Adrenal gland (tissue), 12 donors: ENCODE data around the gene KCNH8. TPM values are rescaled to one million over a fixed set of nuclear protein-coding genes. Genes with fewer than 3 reads are reported as not detected.

Experiments
- DNase-seq, 7 donors: peaks; one replicate each; pipeline ENCODE4 v3.0.0-alpha.2; 2019 to 2020
- H3K27ac ChIP-seq, 5 donors: fragments of 200-600 bp; sonication (generic) in 4 of 5; 1 replicate in 3 of 5; 2 replicates in 2 of 5; pipeline versions ENCODE4 v1.5.1 to v1.8.0; 2016 to 2020; ENCODE audit warnings: mild to moderate bottlenecking in 1 of 5
- H3K27me3 ChIP-seq: fragments of 200-600 bp; 2 replicates; pipeline ENCODE4 v1.8.0; 2021
- H3K36me3 ChIP-seq, 2 donors: fragments of 200-600 bp; replicated peaks in 1 of 2; 1 replicate in 1 of 2; 2 replicates in 1 of 2; pipeline versions ENCODE4 v1.5.1 to v1.8.0; 2018 to 2022
- H3K4me1 ChIP-seq, 2 donors: fragments of 200-600 bp; replicated peaks in 1 of 2; 1 replicate in 1 of 2; 2 replicates in 1 of 2; pipeline versions ENCODE4 v1.5.1 to v1.8.0; 2018 to 2021
- H3K4me3 ChIP-seq, 4 donors: fragments of 200-600 bp; sonication (generic) in 3 of 4; one replicate each; pipeline ENCODE4 v1.5.1; 2016 to 2018
- H3K9me3 ChIP-seq, 3 donors: fragments of 200-600 bp; sonication (generic) in 1 of 3; replicated peaks in 1 of 3; 1 replicate in 2 of 3; 2 replicates in 1 of 3; pipeline versions ENCODE4 v1.5.1 to v1.8.0; 2016 to 2021
- CTCF ChIP-seq, 6 experiments: fragments of 450-650 bp in 4 of 6; fragments of 200-600 bp in 2 of 6; sonication (generic) in 1 of 6; IDR thresholded peaks; 1 replicate in 5 of 6; 2 replicates in 1 of 6; pipeline versions ENCODE4 v1.5.1 to v1.8.0; 2016 to 2021; ENCODE audit warnings: antibody characterized with exemption in 6 of 6, mild to moderate bottlenecking in 2 of 6, moderate library complexity in 1 of 6
- POLR2A ChIP-seq, 2 donors: fragments of 450-650 bp; IDR thresholded peaks; one replicate each; pipeline ENCODE4 v1.6.1; 2017; ENCODE audit warnings: antibody characterized with exemption in 2 of 2, mild to moderate bottlenecking in 2 of 2, moderate library complexity in 1 of 2
- WGBS, 4 donors: extraction: QIAGEN DNeasy Blood & Tissue Kit in 2 of 4; methylation state at CpG; one replicate each; pipeline versions ENCODE4 v1.1.5 to v1.1.7; 2013 to 2017; 5-methylcytosine and 5-hydroxymethylcytosine counted together
- intact Hi-C, 2 donors: fragments of 100-400 bp; cut with DNase I; formaldehyde crosslinking; loops; one replicate each; pipeline versions ENCODE4 v1.14.1 to v1.15.0; 2022 to 2023
- polyA plus RNA-seq, 3 donors: library from polyadenylated mRNA; stranded (reverse); fragments of 200-250 nt in 2 of 3; fragments of 350-450 nt in 1 of 3; fragmentation: Illumina TruSeq in 1 of 3; extraction: RNeasy Lipid Tissue Mini Kit (QIAGEN cat#74804) in 1 of 3; gene quantifications; one replicate each; pipeline ENCODE4 v1.2.3, GENCODE V29; 2013 to 2014
- total RNA-seq, 9 donors: library from RNA; depleted of rRNA in 4 of 9; stranded (reverse); fragments of >200 nt in 4 of 9; fragments of 120-200 nt in 1 of 9; fragmentation: NEBNext Ultra II Directional in 1 of 9; extraction: Animal tissue kit (Norgen Biotek cat#: 25700) in 1 of 9; gene quantifications; one replicate each; pipeline versions ENCODE4 v1.1.0 to v1.2.4, GENCODE V29; 2013 to 2023
- donor health status: healthy with polysubstance abuse.
- donor health status: Bipolar disorder and iron deficiency.
- donor health status: DM: yes; HTN: yes; CAD: no.
- donor health status: DM: no; HTN: no; CAD: no.
- donor health status: DM: no; HTN: no; CAD: no.
- donor health status: DM: yes; HTN: yes; CAD: no.

KCNH8 gene
- total and polyA plus RNA-seq, 12 donors, result 0.27 to 7.6 (median 2.1) TPM

DNA sequence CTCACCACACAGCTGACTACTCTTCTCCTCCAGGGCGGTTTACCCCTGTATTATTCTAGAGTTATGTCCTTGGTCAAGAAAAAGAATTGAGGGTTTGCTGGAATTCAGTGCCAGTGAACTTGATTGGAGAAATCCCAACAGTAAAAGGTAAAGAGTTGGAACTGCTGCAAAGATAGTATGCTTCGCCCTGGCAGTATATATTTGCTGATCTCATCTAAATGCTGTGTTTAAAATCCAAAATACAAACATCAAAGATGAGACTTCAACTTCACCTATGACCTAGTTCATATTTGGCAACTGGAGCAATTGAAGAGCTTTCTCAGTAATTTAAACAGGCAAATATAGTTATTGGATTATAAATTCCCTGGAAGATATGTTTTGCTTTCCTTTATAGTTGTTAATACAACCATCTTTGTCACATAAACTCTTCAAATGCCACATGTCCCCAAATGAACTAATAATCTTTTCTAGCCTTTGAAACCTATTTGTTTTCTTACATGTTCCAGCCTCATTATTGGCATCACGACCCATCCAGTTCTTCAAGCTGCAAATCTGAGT is 6.5 kb downstream of the KCNH8 start:
- no peak overlapping the region for H3K27ac ChIP-seq
- H3K4me1 ChIP-seq, result peaks cover 0 to 4% of the 10 kb centered on the region in 2 donors
- H3K36me3 ChIP-seq, result no peaks in the 10 kb centered on the region
- H3K27me3 ChIP-seq, result no peaks in the 10 kb centered on the region
- no peak for TF ChIP-seq CTCF (IDR thresholded peaks at IDR 0.05)
- DNase-seq, result no peak
- WGBS, 4 donors, result 54 to 68% (median 57%) methylated on average over 3 of the region's 3 CpGs
- H3K9me3 ChIP-seq, result no peaks in the 10 kb centered on the region
- no peak overlapping the region for H3K4me3 ChIP-seq
- intact Hi-C loops, result no loop called here

- Histone ChIP-seq H3K4me1 (peaks cover 0 to 4% of the 10 kb centered on the region in 2 donors), H3K9me3 (no peaks in the 10 kb centered on the region), H3K27ac (no peak overlapping the region), H3K4me3 (no peak overlapping the region), H3K27me3 (no peaks in the 10 kb centered on the region), H3K36me3 (no peaks in the 10 kb centered on the region)
- TF ChIP-seq POLR2A (IDR thresholded peaks at IDR 0.05) (no peak), CTCF (IDR thresholded peaks at IDR 0.05) (no peak)
- intact Hi-C loops, result no loop called here
- peak in 6 of 7 donors; percentile 9 to 59 (median 20) for DNase-seq
- 32 to 41% (median 41%) methylated on average over 2 of the region's 2 CpGs for WGBS, 4 donors
Measured at GRCh38 chr3:19155375-19155774, 7.1 kb downstream of the KCNH8 start.

DNA sequence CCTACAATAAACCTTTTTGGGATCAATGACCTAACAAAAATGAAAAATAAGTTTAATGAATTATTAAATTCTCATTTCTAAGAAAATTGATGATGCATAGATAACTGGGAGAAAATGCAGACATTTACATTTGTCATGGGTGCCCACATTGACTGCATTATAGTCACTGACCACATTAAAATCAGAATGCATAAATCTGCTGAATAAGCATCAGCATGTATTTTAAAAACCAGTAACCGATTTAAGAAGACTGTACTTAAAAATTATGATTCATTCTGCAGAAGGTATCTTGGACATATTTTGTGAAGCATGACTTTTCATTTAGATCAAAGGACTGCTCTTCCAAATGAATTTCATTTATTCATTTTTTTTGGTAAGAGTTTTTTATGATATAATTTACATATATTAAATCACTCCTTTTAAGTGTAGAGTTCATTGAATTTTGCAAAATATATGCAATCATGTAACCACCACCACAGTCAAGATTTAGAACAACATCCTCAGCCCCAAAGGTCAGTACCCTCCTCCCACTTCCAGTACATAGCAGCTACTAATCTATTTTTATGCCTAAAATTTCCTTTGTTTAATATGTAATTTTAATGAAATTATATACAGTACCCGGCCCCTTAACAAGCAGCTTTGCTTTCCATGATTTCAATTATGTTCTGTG is 11.8 kb downstream of the KCNH8 start:
- no peaks in the 10 kb centered on the region for H3K36me3 ChIP-seq
- intact Hi-C loops, result no loop called here
- H3K4me1 ChIP-seq, result peaks cover 0 to 4% of the 10 kb centered on the region in 2 donors
- no peaks in the 10 kb centered on the region for H3K9me3 ChIP-seq
- WGBS, 4 donors, result 81 to 85% (median 83%) methylated on average over 2 of the region's 2 CpGs
- no peak overlapping the region for H3K4me3 ChIP-seq
- H3K27me3 ChIP-seq, result no peaks in the 10 kb centered on the region
- no peak for TF ChIP-seq CTCF (IDR thresholded peaks at IDR 0.05)
- no peak overlapping the region for H3K27ac ChIP-seq
- no peak for DNase-seq

GRCh38 chr3:19165654-19166053 is 17.3 kb downstream of the KCNH8 start:
- WGBS, 4 donors, result 61 to 84% (median 64%) methylated on average over 2 of the region's 2 CpGs
- H3K4me1 ChIP-seq, result no peaks in the 10 kb centered on the region
- TF ChIP-seq CTCF (IDR thresholded peaks at IDR 0.05) (no peak), POLR2A (IDR thresholded peaks at IDR 0.05) (no peak)

More at GRCh38 chr3:19165654-19166053, 17.3 kb downstream of the KCNH8 start:
- H3K36me3 ChIP-seq, result no peaks in the 10 kb centered on the region
- no peaks in the 10 kb centered on the region for H3K9me3 ChIP-seq
- H3K27ac ChIP-seq, result no peak overlapping the region
- no peak for DNase-seq
- no peaks in the 10 kb centered on the region for H3K27me3 ChIP-seq
- no peak overlapping the region for H3K4me3 ChIP-seq
- intact Hi-C loops, result no loop called here
